ENCODE results near the gene RNF213.
A peak's percentile ranks its signal among the peaks of the same experiment; 100 is the strongest.
"Not testable (repeated sequence)": the region's sequence is repeated elsewhere in the genome, so short reads cannot be mapped to it uniquely, and the experiment has no call there.

The RNF213 gene

GRCh38 chr17:80401086-80401485 is 140.4 kb downstream of the RNF213 start:
- not testable (repeated sequence) for DNase-seq

GRCh38 chr17:80402102-80402501 is 141.4 kb downstream of the RNF213 start:
- DNase-seq, result not testable (repeated sequence)

GRCh38 chr17:80402959-80403358 is 142.3 kb downstream of the RNF213 start:
- no peak for DNase-seq

GRCh38 chr17:80406146-80406545 is 145.5 kb downstream of the RNF213 start:
- DNase-seq, result no peak

- not testable (repeated sequence) for DNase-seq
These were observed 147.3 kb downstream of the RNF213 start for GRCh38 chr17:80407917-80408316.

- no peak for DNase-seq
These were observed 148.2 kb downstream of the RNF213 start for GRCh38 chr17:80408872-80409271.

GRCh38 chr17:80409626-80410025 is 149.0 kb downstream of the RNF213 start:
- DNase-seq, result no peak

- DNase-seq, result not testable (repeated sequence)
These were observed 149.9 kb downstream of the RNF213 start for GRCh38 chr17:80410441-80411087.

- DNase-seq, result no peak
These were observed 153.3 kb downstream of the RNF213 start for GRCh38 chr17:80413771-80414507.

- DNase-seq, result no peak
These were observed 153.8 kb downstream of the RNF213 start for GRCh38 chr17:80414508-80414802.

GRCh38 chr17:80414803-80415625 is 154.4 kb downstream of the RNF213 start, which contains the start of gene ENDOV:
Gene ENDOV (plus strand): TSS chr17:80415167. CDS start chr17:80415195, 28 bp downstream.
- DNase-seq, result peak; percentile 94

- no peak for DNase-seq
These were observed 155.0 kb downstream of the RNF213 start for GRCh38 chr17:80415626-80416137.

- DNase-seq, result no peak
These were observed 155.7 kb downstream of the RNF213 start for GRCh38 chr17:80416260-80416939.

GRCh38 chr17:80416940-80417293 is 156.3 kb downstream of the RNF213 start:
- DNase-seq, result no peak

GRCh38 chr17:80418589-80418988 is 157.9 kb downstream of the RNF213 start:
- DNase-seq, result no peak

GRCh38 chr17:80419255-80419654 is 158.6 kb downstream of the RNF213 start:
- DNase-seq, result no peak

GRCh38 chr17:80421381-80422090 is 160.9 kb downstream of the RNF213 start:
- no peak for DNase-seq

- no peak for DNase-seq
These were observed 161.6 kb downstream of the RNF213 start for GRCh38 chr17:80422276-80422675.

- no peak for DNase-seq
These were observed 162.3 kb downstream of the RNF213 start for GRCh38 chr17:80422981-80423380.

- no peak for DNase-seq
These were observed 163.0 kb downstream of the RNF213 start for GRCh38 chr17:80423536-80424225.

- no peak for DNase-seq
These were observed 163.6 kb downstream of the RNF213 start for GRCh38 chr17:80424261-80424660.
